ENCODE data around the gene PDZD4. TPM values are rescaled to one million over a fixed set of nuclear protein-coding genes. Genes with fewer than 3 reads are reported as not detected.

The PDZD4 gene
- polyA plus RNA-seq, 3 donors: 0.11 TPM; not detected in 2

GRCh38 chrX:153794018-153794896 is 36.1 kb downstream of the PDZD4 start, which contains the start of the genes IDH3G and SSR4:
Gene IDH3G (minus strand): TSS chrX:153794375. CDS start chrX:153794326, 49 bp downstream.
Gene SSR4 (plus strand): TSS chrX:153794668. CDS start chrX:153794688, 20 bp downstream.
- Histone ChIP-seq H3K27ac (ENCODE audit: low read depth in 1 of 2, low read length in 2 of 2) (peak within 1 kb of the TSS; percentile 85), H3K27me3 (ENCODE audit: control insufficient read depth in 2 of 2, insufficient read depth in 2 of 2, low read length in 2 of 2) (no peaks in the 10 kb centered on the region), H3K4me3 (replicated peaks in 1 of 3; ENCODE audit: low read depth in 2 of 3, low read length in 3 of 3) (peak within 1 kb of the TSS; percentile 66 to 85 (median 76)), H2AFZ (ENCODE audit: insufficient read depth, low read depth, low read length, poor library complexity, severe bottlenecking) (peak within 1 kb of the TSS; percentile 74), H3K4me1 (ENCODE audit: control insufficient read depth in 1 of 2, insufficient read depth in 2 of 2, low read length in 2 of 2) (peaks cover 21 to 35% of the 10 kb centered on the region in 2 donors), H4K20me1 (ENCODE audit: insufficient read depth, low read length) (peaks cover 39% of the 10 kb centered on the region), H3K9ac (ENCODE audit: insufficient read depth, low read length, poor library complexity, severe bottlenecking) (peak within 1 kb of the TSS; percentile 84), H3K79me2 (ENCODE audit: insufficient read depth, low read length) (peaks cover 51% of the 10 kb centered on the region), H3K9me3 (replicated peaks in 1 of 2; ENCODE audit: control insufficient read depth in 1 of 2, insufficient read depth in 1 of 2, low read length in 2 of 2) (peaks cover 0 to 15% of the 10 kb centered on the region in 2 donors), H3K36me3 (replicated peaks in 1 of 2; ENCODE audit: control insufficient read depth in 1 of 2, insufficient read depth in 2 of 2, low read length in 2 of 2) (peaks cover 42 to 56% of the 10 kb centered on the region in 2 donors), H3K4me2 (replicated peaks; ENCODE audit: extremely low read depth, low read length, poor library complexity, severe bottlenecking) (peak within 1 kb of the TSS; percentile 78)
- no peak for TF ChIP-seq CTCF (IDR thresholded peaks at IDR 0.05)
- intact Hi-C loops (cut with micrococcal nuclease): loop anchor here (5.0 to 10.0 kb wide), 4 partner anchors 131 to 839 kb away; partner anchors contain the start of gene ARHGAP4 (in 2 of the 2)
- Mint-ChIP-seq H3K27ac (peak within 1 kb of the TSS; percentile 92 to 95 (median 95)), H3K4me1 (peaks cover 26% of the 10 kb centered on the region), H3K27me3 (ENCODE audit: low read depth in 3 of 3) (peaks cover 0 to 13% (median 2%) of the 10 kb centered on the region in 3 donors), H3K36me3 (peaks cover 32 to 59% of the 10 kb centered on the region in 2 donors), H3K4me3 (peak within 1 kb of the TSS; percentile 86 to 92), H3K9me3 (peaks cover 0 to 52% (median 17%) of the 10 kb centered on the region in 7 donors)
- 1% methylated on average over 69 of the region's 92 CpGs for WGBS (ENCODE audit: insufficient coverage)
- peak; percentile 92 to 95 (median 95) for DNase-seq

- H3K9me3 Mint-ChIP-seq: peaks cover 0 to 48% (median 17%) of the 10 kb centered on the region in 7 donors
- peaks cover 21 to 35% of the 10 kb centered on the region in 2 donors for H3K4me1 ChIP-seq (ENCODE audit: control insufficient read depth in 1 of 2, insufficient read depth in 2 of 2, low read length in 2 of 2)
- WGBS (ENCODE audit: insufficient coverage): no CpG with 5 or more reads among the region's 7 CpGs
- H3K79me2 ChIP-seq (ENCODE audit: insufficient read depth, low read length): peaks cover 51% of the 10 kb centered on the region
- peak overlapping the region; percentile 86 to 92 for H3K4me3 Mint-ChIP-seq
- H4K20me1 ChIP-seq (ENCODE audit: insufficient read depth, low read length): peaks cover 45% of the 10 kb centered on the region
- peak overlapping the region; percentile 78 for H3K4me2 ChIP-seq (replicated peaks; ENCODE audit: extremely low read depth, low read length, poor library complexity, severe bottlenecking)
- peak overlapping the region; percentile 66 to 85 (median 76) for H3K4me3 ChIP-seq (replicated peaks in 1 of 3; ENCODE audit: low read depth in 2 of 3, low read length in 3 of 3)
- H3K27me3 ChIP-seq (ENCODE audit: control insufficient read depth in 2 of 2, insufficient read depth in 2 of 2, low read length in 2 of 2): no peaks in the 10 kb centered on the region
- peaks cover 0 to 15% of the 10 kb centered on the region in 2 donors for H3K9me3 ChIP-seq (replicated peaks in 1 of 2; ENCODE audit: control insufficient read depth in 1 of 2, insufficient read depth in 1 of 2, low read length in 2 of 2)
- H3K36me3 ChIP-seq (replicated peaks in 1 of 2; ENCODE audit: control insufficient read depth in 1 of 2, insufficient read depth in 2 of 2, low read length in 2 of 2): peaks cover 45 to 61% of the 10 kb centered on the region in 2 donors
- peak; percentile 20 to 37 (median 24) for DNase-seq
- no peak for TF ChIP-seq CTCF (IDR thresholded peaks at IDR 0.05)
- intact Hi-C loops (cut with micrococcal nuclease): loop anchor here (5.0 to 10.0 kb wide), 4 partner anchors 132 to 838 kb away; partner anchors contain the start of gene ARHGAP4 (in 2 of the 2)
- peak overlapping the region; percentile 74 for H2AFZ ChIP-seq (ENCODE audit: insufficient read depth, low read depth, low read length, poor library complexity, severe bottlenecking)
- peak overlapping the region; percentile 85 for H3K27ac ChIP-seq (ENCODE audit: low read depth in 1 of 2, low read length in 2 of 2)
- peaks cover 26% of the 10 kb centered on the region for H3K4me1 Mint-ChIP-seq
- peak overlapping the region; percentile 89 to 95 (median 95) for H3K27ac Mint-ChIP-seq
- H3K36me3 Mint-ChIP-seq: peaks cover 28 to 56% of the 10 kb centered on the region in 2 donors
- H3K9ac ChIP-seq (ENCODE audit: insufficient read depth, low read length, poor library complexity, severe bottlenecking): peak overlapping the region; percentile 84
- H3K27me3 Mint-ChIP-seq (ENCODE audit: low read depth in 3 of 3): peaks cover 0 to 13% (median 2%) of the 10 kb centered on the region in 3 donors
These were observed 37.1 kb downstream of the PDZD4 start for GRCh38 chrX:153793291-153793690.
